Esophagus muscularis mucosa (tissue), 4 donors: ENCODE measurements around the gene SLC7A14.

ENCODE experiments used
- EP300 ChIP-seq: sonication (generic); formaldehyde crosslinking; IDR thresholded peaks from one replicate; pipeline ENCODE4 v1.6.1; 2017; ENCODE audit warnings: antibody characterized with exemption
- POLR2A ChIP-seq: fragments of 450-650 bp; IDR thresholded peaks from one replicate; pipeline ENCODE4 v1.6.1; 2017; ENCODE audit warnings: antibody characterized with exemption, moderate library complexity, mild to moderate bottlenecking, low read depth
- POLR2AphosphoS5 ChIP-seq, 2 donors: sonication (generic); formaldehyde crosslinking; IDR thresholded peaks; one replicate each; pipeline ENCODE4 v1.6.1; 2017; ENCODE audit warnings: antibody characterized with exemption in 2 of 2
- TF ChIP-seq, protein P1 (sequence below), 3 experiments: fragments of 200-600 bp in 2 of 3; fragments of 450-650 bp in 1 of 3; sonication (generic) in 2 of 3; IDR thresholded peaks; one replicate each; pipeline ENCODE4 v1.5.1; 2017 to 2019; ENCODE audit warnings: antibody characterized with exemption in 3 of 3, mild to moderate bottlenecking in 2 of 3, moderate library complexity in 1 of 3

DNA sequence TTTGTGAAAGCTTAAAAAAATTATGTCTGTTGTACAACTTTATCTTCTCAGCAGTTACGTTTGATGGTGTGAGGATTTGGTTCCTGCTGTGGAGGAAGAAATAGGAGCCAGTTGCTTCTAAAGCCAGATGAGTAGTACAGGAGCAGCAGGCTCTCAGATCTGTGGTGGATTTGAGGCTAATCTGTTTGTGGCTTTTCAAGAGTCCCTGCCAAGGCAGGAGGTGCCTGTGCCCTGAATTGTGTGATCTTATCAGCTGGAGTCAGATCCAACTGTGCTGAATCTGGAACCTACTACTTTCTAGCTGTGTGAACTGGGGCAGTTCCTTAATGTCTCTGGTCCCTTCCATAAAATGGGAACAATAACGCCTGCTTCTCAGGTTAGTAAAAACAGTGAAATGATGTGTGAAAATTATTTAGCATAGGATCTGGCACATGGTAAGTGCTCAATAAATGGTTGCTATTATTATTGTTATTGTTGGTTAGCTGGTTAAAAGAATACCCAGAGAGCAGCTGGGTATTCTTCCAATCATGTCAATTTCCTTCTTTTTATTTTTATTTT lies 159.6 kb downstream of the SLC7A14 start:
- no peak for TF ChIP-seq POLR2AphosphoS5 (IDR thresholded peaks at IDR 0.05)
- TF ChIP-seq, protein P1, sequence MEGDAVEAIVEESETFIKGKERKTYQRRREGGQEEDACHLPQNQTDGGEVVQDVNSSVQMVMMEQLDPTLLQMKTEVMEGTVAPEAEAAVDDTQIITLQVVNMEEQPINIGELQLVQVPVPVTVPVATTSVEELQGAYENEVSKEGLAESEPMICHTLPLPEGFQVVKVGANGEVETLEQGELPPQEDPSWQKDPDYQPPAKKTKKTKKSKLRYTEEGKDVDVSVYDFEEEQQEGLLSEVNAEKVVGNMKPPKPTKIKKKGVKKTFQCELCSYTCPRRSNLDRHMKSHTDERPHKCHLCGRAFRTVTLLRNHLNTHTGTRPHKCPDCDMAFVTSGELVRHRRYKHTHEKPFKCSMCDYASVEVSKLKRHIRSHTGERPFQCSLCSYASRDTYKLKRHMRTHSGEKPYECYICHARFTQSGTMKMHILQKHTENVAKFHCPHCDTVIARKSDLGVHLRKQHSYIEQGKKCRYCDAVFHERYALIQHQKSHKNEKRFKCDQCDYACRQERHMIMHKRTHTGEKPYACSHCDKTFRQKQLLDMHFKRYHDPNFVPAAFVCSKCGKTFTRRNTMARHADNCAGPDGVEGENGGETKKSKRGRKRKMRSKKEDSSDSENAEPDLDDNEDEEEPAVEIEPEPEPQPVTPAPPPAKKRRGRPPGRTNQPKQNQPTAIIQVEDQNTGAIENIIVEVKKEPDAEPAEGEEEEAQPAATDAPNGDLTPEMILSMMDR (IDR thresholded peaks at IDR 0.05), result no peak
- TF ChIP-seq POLR2A, result no peak
- no peak for TF ChIP-seq EP300
